Colonic mucosa (tissue), 4 donors: ENCODE measurements around the gene OSGEP. TPM values are rescaled to one million over a fixed set of nuclear protein-coding genes. Genes with fewer than 3 reads are reported as not detected.
A peak's percentile ranks its signal among the peaks of the same experiment; 100 is the strongest.

ENCODE experiments used
- DNase-seq: peaks from one replicate; pipeline ENCODE4 v3.0.0-alpha.2; 2020
- H3K27ac ChIP-seq: fragments of 200-600 bp; one replicate; pipeline ENCODE4 v1.8.0; 2021
- H3K27me3 ChIP-seq: fragments of 200-600 bp; one replicate; pipeline ENCODE4 v1.8.0; 2021
- H3K36me3 ChIP-seq: fragments of 200-600 bp; one replicate; pipeline ENCODE4 v1.8.0; 2021
- H3K4me1 ChIP-seq: fragments of 200-600 bp; one replicate; pipeline ENCODE4 v1.8.0; 2021; ENCODE audit warnings: mild to moderate bottlenecking
- H3K4me3 ChIP-seq: fragments of 200-600 bp; one replicate; pipeline ENCODE4 v1.8.0; 2021
- H3K9ac ChIP-seq, 2 donors: one replicate each; pipeline ENCODE4 v1.7.0; 2013; ENCODE audit warnings: control low read depth in 2 of 2, low read depth in 2 of 2, low read length in 2 of 2
- H3K9me3 ChIP-seq: fragments of 200-600 bp; one replicate; pipeline ENCODE4 v1.8.0; 2021
- CTCF ChIP-seq: fragments of 200-600 bp; IDR thresholded peaks from one replicate; pipeline ENCODE4 v1.8.0; 2022; ENCODE audit warnings: antibody characterized with exemption, mild to moderate bottlenecking
- intact Hi-C: fragments of 100-400 bp; cut with DNase I; formaldehyde crosslinking; loops from one replicate; pipeline ENCODE4 v1.14.1; 2022
- total RNA-seq, 2 donors: library from RNA; stranded (reverse); fragmentation: NEBNext Ultra II Directional in 1 of 2; extraction: Animal tissue kit (Norgen Biotek cat#: 25700) in 1 of 2; gene quantifications; one replicate each; pipeline ENCODE4 v1.2.1, GENCODE V29; 2021
- donor health status: healthy.
- donor health status: DM: no; HTN: no; CAD: no.
- donor health status: DM: no; HTN: no; CAD: no.

The OSGEP gene
- total RNA-seq, 2 donors from 2014 or later, result 26.9 to 42.0 TPM

DNA sequence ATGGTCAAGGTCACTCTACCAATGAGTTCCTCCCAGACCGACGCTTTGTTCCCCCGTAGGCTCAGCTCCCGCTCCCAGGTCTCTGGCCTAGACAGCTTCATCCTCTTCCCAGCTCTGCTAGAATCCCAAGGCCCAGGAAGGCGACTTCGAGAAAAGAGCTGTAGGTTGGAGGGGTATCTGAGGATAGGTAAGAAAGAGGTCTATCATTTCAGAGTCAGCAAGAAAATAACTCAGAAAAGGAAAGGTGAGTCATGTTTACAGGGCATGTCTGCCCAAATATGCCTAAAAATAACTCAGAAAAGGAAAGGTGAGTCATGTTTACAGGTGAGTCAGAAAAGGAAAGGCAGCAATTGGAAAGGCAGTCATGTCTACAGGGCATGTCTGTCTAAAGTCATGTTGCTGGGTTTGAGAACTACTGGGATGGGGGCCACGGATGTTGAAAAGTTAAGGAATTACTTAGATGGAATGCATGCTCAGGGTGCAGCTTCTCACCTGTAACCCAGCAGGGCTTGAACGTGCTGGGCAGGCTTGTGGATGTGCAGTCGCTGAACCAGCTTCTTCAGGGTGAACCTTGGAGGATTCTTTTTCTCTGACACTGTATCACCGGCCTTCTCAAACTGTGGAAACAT lies 53.5 kb downstream of the OSGEP start:
- peaks cover 20% of the 10 kb centered on the region for H3K36me3 ChIP-seq
- TF ChIP-seq CTCF, result no peak
- no peak for DNase-seq
- intact Hi-C loops, result no loop called here
- no peak overlapping the region for H3K9ac ChIP-seq
- H3K27ac ChIP-seq, result peak overlapping the region; percentile 27
- H3K9me3 ChIP-seq, result no peaks in the 10 kb centered on the region
- H3K27me3 ChIP-seq, result no peaks in the 10 kb centered on the region
- H3K4me3 ChIP-seq, result no peak overlapping the region
- no peaks in the 10 kb centered on the region for H3K4me1 ChIP-seq

DNA sequence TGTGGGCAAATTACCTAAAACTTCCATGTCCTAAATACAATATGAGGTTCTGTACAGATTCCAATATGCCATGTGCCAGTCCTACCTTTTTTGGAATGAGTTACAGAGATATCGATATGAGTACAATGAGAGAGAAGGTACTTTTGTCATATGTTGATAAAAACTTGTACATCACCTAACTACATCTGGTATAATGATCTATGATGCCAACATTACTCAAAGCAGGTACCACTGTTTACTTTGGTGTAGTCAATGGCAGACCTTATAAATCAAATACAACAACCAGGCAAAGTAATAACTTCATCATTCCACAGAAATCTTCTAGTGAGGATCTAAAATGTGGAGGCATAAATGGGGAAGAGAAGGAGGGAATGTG lies 54.0 kb downstream of the OSGEP start:
- TF ChIP-seq CTCF, result no peak

DNA sequence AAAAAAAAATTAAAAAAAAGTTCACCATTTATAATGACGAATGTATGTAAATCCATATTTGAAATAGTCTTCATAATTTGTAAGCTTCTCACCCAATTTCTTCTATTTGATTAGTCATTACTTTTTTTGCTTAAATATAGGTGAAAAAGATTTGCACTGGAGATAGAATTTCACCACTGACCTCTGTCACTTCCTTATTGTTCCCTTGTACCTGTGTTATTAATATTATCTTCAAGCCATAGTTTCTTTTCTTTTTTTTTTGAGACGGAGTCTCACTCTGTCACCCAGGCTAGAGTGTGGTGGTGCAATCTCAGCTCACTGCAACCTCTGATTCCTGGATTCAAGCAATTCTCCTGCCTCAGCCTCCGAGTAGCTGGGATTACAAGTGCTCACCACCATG lies 57.1 kb downstream of the OSGEP start:
- no peaks in the 10 kb centered on the region for H3K4me1 ChIP-seq
- H3K27ac ChIP-seq, result no peak overlapping the region
- no peak for DNase-seq
- no peak for TF ChIP-seq CTCF
- no peaks in the 10 kb centered on the region for H3K9me3 ChIP-seq
- intact Hi-C loops, result no loop called here
- no peaks in the 10 kb centered on the region for H3K27me3 ChIP-seq
- H3K36me3 ChIP-seq, result peaks cover 36% of the 10 kb centered on the region
- no peak overlapping the region for H3K9ac ChIP-seq
- H3K4me3 ChIP-seq, result no peak overlapping the region

More for the DNA sequence above, 54.0 kb downstream of the OSGEP start:
- Histone ChIP-seq H3K36me3 (peaks cover 24% of the 10 kb centered on the region), H3K4me3 (no peak overlapping the region), H3K9ac (no peak overlapping the region), H3K4me1 (no peaks in the 10 kb centered on the region), H3K9me3 (no peaks in the 10 kb centered on the region), H3K27me3 (no peaks in the 10 kb centered on the region), H3K27ac (no peak overlapping the region)
- intact Hi-C loops, result no loop called here
- no peak for DNase-seq

Other genes with a start within 250 kb of the OSGEP start
- gene OR11H6, start 231.1 kb downstream of the OSGEP start, total RNA-seq, result not detected
- gene OR11H7, start 225.8 kb downstream of the OSGEP start, total RNA-seq, result not detected
- gene OR11H4, start 215.5 kb downstream of the OSGEP start, total RNA-seq, result not detected
- 10 to 100 TPM; 10.1 to 12.1 TPM for gene TTC5, start 148.9 kb downstream of the OSGEP start, total RNA-seq
- gene CCNB1IP1, start 121.5 kb downstream of the OSGEP start, total RNA-seq, result 10 to 100 TPM; 20.5 to 30.7 TPM
- gene PARP2, start 111.2 kb downstream of the OSGEP start, total RNA-seq, result 10 to 100 TPM; 12.5 to 23.7 TPM
- 10 to 100 TPM; 53.7 to 71.3 TPM for gene TEP1, start 41.3 kb downstream of the OSGEP start, total RNA-seq
- under 1 TPM; 0.05 TPM for gene KLHL33, start 18.6 kb downstream of the OSGEP start, total RNA-seq
- 100 to 1,000 TPM; 119 to 169 TPM for gene APEX1, start 414 bp upstream of the OSGEP start, total RNA-seq
- gene PIP4P1, start 6.6 kb upstream of the OSGEP start, total RNA-seq, result 10 to 100 TPM; 30.3 to 54.6 TPM
- gene PNP, start 14.6 kb upstream of the OSGEP start, total RNA-seq, result 100 to 1,000 TPM; 121 to 123 TPM
- gene RNASE10, start 50.7 kb upstream of the OSGEP start, total RNA-seq, result under 1 TPM; 0.35 to 0.57 TPM
- not detected for gene RNASE9, start 106.2 kb upstream of the OSGEP start, total RNA-seq
- gene RNASE11, start 133.2 kb upstream of the OSGEP start, total RNA-seq, result not detected
- gene RNASE12, start 136.6 kb upstream of the OSGEP start, total RNA-seq, result not detected
- gene OR6S1, start 186.9 kb upstream of the OSGEP start, total RNA-seq, result not detected
- 10 to 100 TPM; 41.5 to 94.7 TPM for gene RNASE4, start 229.7 kb upstream of the OSGEP start, total RNA-seq
- gene ANG, start 234.0 kb upstream of the OSGEP start, total RNA-seq, result 10 to 100 TPM; 50.0 to 73.6 TPM